ENCODE results near the gene HCFC1R1. TPM values are rescaled to one million over a fixed set of nuclear protein-coding genes. Genes with fewer than 3 reads are reported as not detected.

HCFC1R1 gene
- polyA plus RNA-seq, 1 donor from 2014 or later: 19.0 TPM

DNA sequence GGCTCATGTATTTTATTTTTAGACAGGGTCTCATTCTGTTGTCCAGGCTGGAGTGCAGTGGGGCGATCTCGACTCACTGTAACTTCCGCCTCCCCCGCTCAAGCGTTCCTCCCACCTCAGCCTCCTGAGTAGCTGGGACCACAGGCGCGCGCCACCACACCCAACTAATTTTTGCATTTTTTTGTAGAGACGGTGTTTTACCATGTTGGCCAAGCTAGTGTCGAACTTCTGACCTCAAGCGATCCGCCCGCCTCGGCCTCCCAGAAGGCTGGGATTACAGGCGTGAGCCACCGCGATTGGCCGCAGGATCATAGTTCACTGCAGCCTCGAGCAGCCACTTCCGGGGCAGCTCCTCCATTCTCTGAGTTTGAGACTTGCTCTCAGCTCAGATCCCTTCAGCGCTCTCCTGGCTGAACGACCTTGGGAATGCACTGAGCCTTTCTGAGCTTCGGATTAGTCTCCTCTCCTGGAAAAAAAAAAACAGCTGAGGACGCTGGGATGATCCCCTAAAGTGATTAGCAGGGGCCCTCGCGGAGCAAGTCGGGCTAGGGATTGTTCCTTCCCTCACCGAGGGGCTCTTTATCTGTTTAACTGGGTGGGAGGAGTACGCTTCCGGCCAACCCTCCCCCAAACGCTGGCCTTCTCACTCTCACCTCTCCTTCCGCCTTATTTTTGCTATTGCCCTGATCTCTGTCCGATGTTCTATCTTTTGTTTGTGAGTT lies 42.4 kb downstream of the HCFC1R1 start:
- H3K79me2 ChIP-seq (replicated peaks; ENCODE audit: insufficient read depth, low read length): no peaks in the 10 kb centered on the region
- no peak overlapping the region for H3K9ac ChIP-seq (ENCODE audit: low read length)
- no peak overlapping the region for H3K27ac ChIP-seq (ENCODE audit: low read length)
- no peak overlapping the region for H2AFZ ChIP-seq (ENCODE audit: low read depth, low read length)
- H3K9me3 ChIP-seq (ENCODE audit: low read length): no peaks in the 10 kb centered on the region
- H3K4me2 ChIP-seq (ENCODE audit: low read length): no peak overlapping the region
- H3K27me3 ChIP-seq (ENCODE audit: insufficient read depth, low read depth, low read length): no peaks in the 10 kb centered on the region
- H3K36me3 ChIP-seq (ENCODE audit: insufficient read depth, low read length): no peaks in the 10 kb centered on the region
- H3K4me3 ChIP-seq (ENCODE audit: low read length): peak overlapping the region; percentile 81
- H3K9me2 ChIP-seq (ENCODE audit: insufficient read depth, low read length): no peaks in the 10 kb centered on the region
- no peaks in the 10 kb centered on the region for H3F3A ChIP-seq (ENCODE audit: insufficient read depth, low read length, poor library complexity, severe bottlenecking)
- H4K20me1 ChIP-seq (ENCODE audit: insufficient read depth): no peaks in the 10 kb centered on the region
- TF ChIP-seq EZH2 (IDR thresholded peaks at IDR 0.05; ENCODE audit: borderline replicate concordance, insufficient read depth, low read length, poor library complexity, severe bottlenecking) (no peak), SMC3 (conservative IDR thresholded peaks at IDR 0.05; ENCODE audit: poor library complexity) (no peak), RAD21 (conservative IDR thresholded peaks at IDR 0.05) (no peak), POLR2AphosphoS5 (IDR thresholded peaks at IDR 0.05) (no peak), EP300 (conservative IDR thresholded peaks at IDR 0.05; ENCODE audit: poor library complexity, severe bottlenecking) (no peak), MXI1 (conservative IDR thresholded peaks at IDR 0.05; ENCODE audit: poor library complexity, severe bottlenecking) (no peak), TAF1 (IDR thresholded peaks at IDR 0.05; ENCODE audit: low read depth) (no peak)
- TF ChIP-seq, protein P1, sequence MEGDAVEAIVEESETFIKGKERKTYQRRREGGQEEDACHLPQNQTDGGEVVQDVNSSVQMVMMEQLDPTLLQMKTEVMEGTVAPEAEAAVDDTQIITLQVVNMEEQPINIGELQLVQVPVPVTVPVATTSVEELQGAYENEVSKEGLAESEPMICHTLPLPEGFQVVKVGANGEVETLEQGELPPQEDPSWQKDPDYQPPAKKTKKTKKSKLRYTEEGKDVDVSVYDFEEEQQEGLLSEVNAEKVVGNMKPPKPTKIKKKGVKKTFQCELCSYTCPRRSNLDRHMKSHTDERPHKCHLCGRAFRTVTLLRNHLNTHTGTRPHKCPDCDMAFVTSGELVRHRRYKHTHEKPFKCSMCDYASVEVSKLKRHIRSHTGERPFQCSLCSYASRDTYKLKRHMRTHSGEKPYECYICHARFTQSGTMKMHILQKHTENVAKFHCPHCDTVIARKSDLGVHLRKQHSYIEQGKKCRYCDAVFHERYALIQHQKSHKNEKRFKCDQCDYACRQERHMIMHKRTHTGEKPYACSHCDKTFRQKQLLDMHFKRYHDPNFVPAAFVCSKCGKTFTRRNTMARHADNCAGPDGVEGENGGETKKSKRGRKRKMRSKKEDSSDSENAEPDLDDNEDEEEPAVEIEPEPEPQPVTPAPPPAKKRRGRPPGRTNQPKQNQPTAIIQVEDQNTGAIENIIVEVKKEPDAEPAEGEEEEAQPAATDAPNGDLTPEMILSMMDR (IDR thresholded peaks at IDR 0.05; ENCODE audit: poor library complexity, severe bottlenecking): no peak
- TF ChIP-seq, protein P2, sequence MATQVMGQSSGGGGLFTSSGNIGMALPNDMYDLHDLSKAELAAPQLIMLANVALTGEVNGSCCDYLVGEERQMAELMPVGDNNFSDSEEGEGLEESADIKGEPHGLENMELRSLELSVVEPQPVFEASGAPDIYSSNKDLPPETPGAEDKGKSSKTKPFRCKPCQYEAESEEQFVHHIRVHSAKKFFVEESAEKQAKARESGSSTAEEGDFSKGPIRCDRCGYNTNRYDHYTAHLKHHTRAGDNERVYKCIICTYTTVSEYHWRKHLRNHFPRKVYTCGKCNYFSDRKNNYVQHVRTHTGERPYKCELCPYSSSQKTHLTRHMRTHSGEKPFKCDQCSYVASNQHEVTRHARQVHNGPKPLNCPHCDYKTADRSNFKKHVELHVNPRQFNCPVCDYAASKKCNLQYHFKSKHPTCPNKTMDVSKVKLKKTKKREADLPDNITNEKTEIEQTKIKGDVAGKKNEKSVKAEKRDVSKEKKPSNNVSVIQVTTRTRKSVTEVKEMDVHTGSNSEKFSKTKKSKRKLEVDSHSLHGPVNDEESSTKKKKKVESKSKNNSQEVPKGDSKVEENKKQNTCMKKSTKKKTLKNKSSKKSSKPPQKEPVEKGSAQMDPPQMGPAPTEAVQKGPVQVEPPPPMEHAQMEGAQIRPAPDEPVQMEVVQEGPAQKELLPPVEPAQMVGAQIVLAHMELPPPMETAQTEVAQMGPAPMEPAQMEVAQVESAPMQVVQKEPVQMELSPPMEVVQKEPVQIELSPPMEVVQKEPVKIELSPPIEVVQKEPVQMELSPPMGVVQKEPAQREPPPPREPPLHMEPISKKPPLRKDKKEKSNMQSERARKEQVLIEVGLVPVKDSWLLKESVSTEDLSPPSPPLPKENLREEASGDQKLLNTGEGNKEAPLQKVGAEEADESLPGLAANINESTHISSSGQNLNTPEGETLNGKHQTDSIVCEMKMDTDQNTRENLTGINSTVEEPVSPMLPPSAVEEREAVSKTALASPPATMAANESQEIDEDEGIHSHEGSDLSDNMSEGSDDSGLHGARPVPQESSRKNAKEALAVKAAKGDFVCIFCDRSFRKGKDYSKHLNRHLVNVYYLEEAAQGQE (IDR thresholded peaks at IDR 0.05; ENCODE audit: borderline replicate concordance): no peak

DNA sequence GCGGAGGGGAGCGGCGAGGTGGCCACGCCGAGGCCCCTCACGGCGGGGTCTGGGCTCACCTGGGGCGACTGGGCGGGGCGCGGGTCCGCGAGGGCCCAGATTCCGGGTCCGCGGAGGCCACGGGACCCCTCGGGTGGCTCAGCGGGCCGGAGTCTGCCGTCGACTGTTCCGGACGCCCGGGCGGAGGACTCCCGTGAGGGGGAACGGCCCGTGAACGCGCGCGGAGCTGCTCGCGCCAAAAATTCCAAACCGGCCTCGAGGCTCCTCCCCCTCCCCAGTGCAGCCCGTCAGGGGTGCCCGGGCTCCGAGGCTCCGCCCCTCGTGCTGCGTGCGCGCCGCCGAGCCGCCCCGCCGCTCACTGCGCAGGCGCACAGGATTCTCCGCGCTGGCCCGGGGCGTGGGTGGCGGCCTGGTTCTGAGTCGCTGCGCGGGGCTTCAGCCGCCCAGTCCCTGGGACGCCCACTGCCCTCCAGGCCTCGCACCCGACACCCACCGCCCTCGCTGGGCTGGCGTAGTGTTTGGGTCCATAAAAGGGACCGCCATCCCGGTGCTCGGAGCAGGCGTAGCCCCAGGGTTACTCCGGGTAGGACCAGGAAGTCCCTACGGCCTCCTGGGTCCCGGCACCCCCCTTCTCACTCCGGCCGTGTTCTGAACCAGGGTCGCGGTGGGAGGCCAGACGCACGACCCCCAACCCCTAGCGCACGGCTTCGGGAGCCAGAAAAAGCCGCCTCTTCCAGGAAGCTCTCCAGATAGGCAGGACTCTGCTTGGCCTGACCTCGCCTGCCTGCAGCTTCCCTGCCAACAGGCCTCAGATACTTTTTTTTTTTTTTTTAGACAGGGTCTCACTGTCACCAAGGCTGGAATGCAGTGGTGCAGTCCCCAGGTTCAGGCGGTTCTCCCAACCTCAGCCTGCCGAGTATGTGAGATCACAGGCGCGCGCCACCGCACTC lies 43.2 kb downstream of the HCFC1R1 start, which contains the start of gene PKMYT1:
Gene PKMYT1 (minus strand): TSS at position 220 of the 950 bp plus-strand sequence. CDS start 789 bp downstream, outside the sequence.
- H3K79me2 ChIP-seq (replicated peaks; ENCODE audit: insufficient read depth, low read length): no peaks in the 10 kb centered on the region
- no peaks in the 10 kb centered on the region for H3K27me3 ChIP-seq (ENCODE audit: insufficient read depth, low read depth, low read length)
- no peaks in the 10 kb centered on the region for H3K36me3 ChIP-seq (ENCODE audit: insufficient read depth, low read length)
- TF ChIP-seq POLR2AphosphoS5 (IDR thresholded peaks at IDR 0.05): peak; percentile 88
- TF ChIP-seq EP300 (conservative IDR thresholded peaks at IDR 0.05; ENCODE audit: poor library complexity, severe bottlenecking): peak; percentile 18
- TF ChIP-seq MXI1 (conservative IDR thresholded peaks at IDR 0.05; ENCODE audit: poor library complexity, severe bottlenecking): peak; percentile 97
- no peak for TF ChIP-seq RAD21 (conservative IDR thresholded peaks at IDR 0.05)
- peak within 1 kb of the TSS; percentile 81 for H3K4me3 ChIP-seq (ENCODE audit: low read length)
- H3K27ac ChIP-seq (ENCODE audit: low read length): no peak within 1 kb of the TSS
- H3F3A ChIP-seq (ENCODE audit: insufficient read depth, low read length, poor library complexity, severe bottlenecking): no peaks in the 10 kb centered on the region
- H4K20me1 ChIP-seq (ENCODE audit: insufficient read depth): no peaks in the 10 kb centered on the region
- peak within 1 kb of the TSS; percentile 51 for H2AFZ ChIP-seq (ENCODE audit: low read depth, low read length)
- H3K9me3 ChIP-seq (ENCODE audit: low read length): no peaks in the 10 kb centered on the region
- H3K9me2 ChIP-seq (ENCODE audit: insufficient read depth, low read length): no peaks in the 10 kb centered on the region
- H3K9ac ChIP-seq (ENCODE audit: low read length): peak within 1 kb of the TSS; percentile 79
- H3K4me2 ChIP-seq (ENCODE audit: low read length): peak within 1 kb of the TSS; percentile 51
